Osteoblast (primary cell): Measurements from ENCODE around the gene MPRIP. TPM values are rescaled to one million over a fixed set of nuclear protein-coding genes. Genes with fewer than 3 reads are reported as not detected.

Experiments used
- DNase-seq: peaks from one replicate; pipeline ENCODE4 v3.0.0; 2011; ENCODE audit warnings: low spot score, mixed read lengths; ENCODE audit not compliant: insufficient read length; ENCODE audit errors: missing footprints
- H2AFZ ChIP-seq: 2 replicates; pipeline ENCODE4 v1.6.0; 2011; ENCODE audit warnings: mild to moderate bottlenecking, low read length
- H3K27ac ChIP-seq: 2 replicates; pipeline ENCODE4 v1.5.1; 2011; ENCODE audit warnings: mild to moderate bottlenecking, low read depth, low read length, moderate library complexity
- H3K27me3 ChIP-seq: 2 replicates; pipeline ENCODE4 v1.6.0; 2012; ENCODE audit warnings: mild to moderate bottlenecking, control low read depth, inconsistent platforms, low read length, moderate library complexity; ENCODE audit not compliant: insufficient read depth
- H3K36me3 ChIP-seq: 2 replicates; pipeline ENCODE4 v1.5.1; 2011; ENCODE audit warnings: mild to moderate bottlenecking, low read length, control low read depth, moderate library complexity; ENCODE audit not compliant: insufficient read depth
- H3K4me1 ChIP-seq: 2 replicates; pipeline ENCODE4 v1.5.1; 2011; ENCODE audit warnings: mild to moderate bottlenecking, low read length, control low read depth, moderate library complexity; ENCODE audit not compliant: insufficient read depth
- H3K4me2 ChIP-seq: 2 replicates; pipeline ENCODE4 v1.6.0; 2011; ENCODE audit warnings: mild to moderate bottlenecking, low read length; ENCODE audit not compliant: insufficient read depth
- H3K4me3 ChIP-seq: fragments of 200-600 bp; sonication (generic); 3 replicates; pipeline ENCODE4 v1.5.1; 2012; ENCODE audit warnings: mild to moderate bottlenecking, low read length, inconsistent platforms; ENCODE audit not compliant: insufficient read depth
- H3K79me2 ChIP-seq: 2 replicates; pipeline ENCODE4 v1.6.0; 2012; ENCODE audit warnings: mild to moderate bottlenecking, low read length, control low read depth, inconsistent platforms; ENCODE audit not compliant: insufficient read depth
- H3K9me3 ChIP-seq: 2 replicates; pipeline ENCODE4 v1.5.1; 2011; ENCODE audit warnings: low read depth, low read length, control low read depth
- H4K20me1 ChIP-seq: 2 replicates; pipeline ENCODE4 v1.6.0; 2012; ENCODE audit warnings: mild to moderate bottlenecking, low read length, control low read depth; ENCODE audit not compliant: insufficient read depth
- total RNA-seq: library from RNA; depleted of rRNA; stranded (reverse); fragments of >200 nt; gene quantifications from 2 replicates; pipeline ENCODE4 v1.2.3, GENCODE V29; 2012
- TF ChIP-seq, protein P1 (sequence below): IDR thresholded peaks from 2 replicates; pipeline ENCODE4 v1.5.1; 2011; ENCODE audit warnings: mild to moderate bottlenecking, low read depth, low read length, moderate library complexity; ENCODE audit errors: extremely low read depth

MPRIP gene
- total RNA-seq, 1 donor = 149 TPM

DNA sequence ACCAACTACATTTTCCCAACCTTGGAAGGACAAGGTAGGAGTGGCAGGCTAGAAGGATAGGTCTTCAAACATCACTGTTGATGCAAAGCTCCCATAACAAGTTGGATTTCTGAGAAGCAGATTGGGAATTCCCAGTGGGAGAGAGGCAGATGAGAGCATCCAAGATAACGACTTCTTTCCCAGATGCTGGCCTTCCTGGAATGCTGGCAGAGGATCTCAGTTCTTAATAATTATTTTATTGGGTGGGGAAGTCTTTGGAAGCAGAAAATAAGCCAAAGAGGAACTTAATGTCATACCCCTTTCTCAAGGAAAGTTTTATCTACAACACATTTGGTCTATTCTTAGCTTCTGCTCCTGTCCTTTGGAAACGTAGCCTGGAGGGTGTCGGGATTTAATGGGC lies 64.5 kb downstream of the MPRIP start:
- DNase-seq = no peak
- H3K4me1 ChIP-seq = peaks cover 21% of the 10 kb centered on the region
- H3K27me3 ChIP-seq = no peaks in the 10 kb centered on the region
- peaks cover 97% of the 10 kb centered on the region for H4K20me1 ChIP-seq
- no peak overlapping the region for H3K4me2 ChIP-seq
- H3K36me3 ChIP-seq = peaks cover 30% of the 10 kb centered on the region
- no peak overlapping the region for H2AFZ ChIP-seq
- no peak overlapping the region for H3K4me3 ChIP-seq
- H3K79me2 ChIP-seq = peaks cover 98% of the 10 kb centered on the region
- no peaks in the 10 kb centered on the region for H3K9me3 ChIP-seq
- TF ChIP-seq, protein P1, sequence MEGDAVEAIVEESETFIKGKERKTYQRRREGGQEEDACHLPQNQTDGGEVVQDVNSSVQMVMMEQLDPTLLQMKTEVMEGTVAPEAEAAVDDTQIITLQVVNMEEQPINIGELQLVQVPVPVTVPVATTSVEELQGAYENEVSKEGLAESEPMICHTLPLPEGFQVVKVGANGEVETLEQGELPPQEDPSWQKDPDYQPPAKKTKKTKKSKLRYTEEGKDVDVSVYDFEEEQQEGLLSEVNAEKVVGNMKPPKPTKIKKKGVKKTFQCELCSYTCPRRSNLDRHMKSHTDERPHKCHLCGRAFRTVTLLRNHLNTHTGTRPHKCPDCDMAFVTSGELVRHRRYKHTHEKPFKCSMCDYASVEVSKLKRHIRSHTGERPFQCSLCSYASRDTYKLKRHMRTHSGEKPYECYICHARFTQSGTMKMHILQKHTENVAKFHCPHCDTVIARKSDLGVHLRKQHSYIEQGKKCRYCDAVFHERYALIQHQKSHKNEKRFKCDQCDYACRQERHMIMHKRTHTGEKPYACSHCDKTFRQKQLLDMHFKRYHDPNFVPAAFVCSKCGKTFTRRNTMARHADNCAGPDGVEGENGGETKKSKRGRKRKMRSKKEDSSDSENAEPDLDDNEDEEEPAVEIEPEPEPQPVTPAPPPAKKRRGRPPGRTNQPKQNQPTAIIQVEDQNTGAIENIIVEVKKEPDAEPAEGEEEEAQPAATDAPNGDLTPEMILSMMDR = no peak
- H3K27ac ChIP-seq = peak overlapping the region; percentile 31

DNA sequence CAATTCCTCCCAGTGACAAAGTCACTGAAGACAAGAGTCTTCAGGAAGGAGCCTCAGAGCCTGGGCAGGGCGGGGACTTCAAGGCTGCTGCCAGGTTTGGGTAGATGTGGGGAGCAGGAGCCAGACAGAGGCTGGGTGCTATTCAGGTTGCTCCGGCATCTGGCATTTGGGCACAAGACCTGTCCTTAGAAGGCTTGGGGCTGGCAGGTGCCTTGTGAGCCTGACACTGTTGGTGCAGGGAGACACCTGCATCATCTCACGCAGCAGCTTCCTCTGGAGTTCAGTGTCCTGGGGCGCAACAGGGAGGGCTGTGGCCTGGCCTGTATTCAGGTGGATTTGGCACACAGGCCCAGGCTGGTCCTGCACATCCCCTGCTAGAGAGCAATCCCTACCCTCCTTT lies 65.0 kb downstream of the MPRIP start:
- Histone ChIP-seq H4K20me1 (peaks cover 99% of the 10 kb centered on the region), H3K79me2 (peaks cover 99% of the 10 kb centered on the region), H3K4me3 (no peak overlapping the region), H3K9me3 (no peaks in the 10 kb centered on the region), H3K27me3 (no peaks in the 10 kb centered on the region), H3K4me2 (no peak overlapping the region), H3K36me3 (peaks cover 27% of the 10 kb centered on the region), H2AFZ (no peak overlapping the region), H3K27ac (peak overlapping the region; percentile 31), H3K4me1 (peaks cover 21% of the 10 kb centered on the region)
- TF ChIP-seq, protein P1 = no peak
- no peak for DNase-seq

DNA sequence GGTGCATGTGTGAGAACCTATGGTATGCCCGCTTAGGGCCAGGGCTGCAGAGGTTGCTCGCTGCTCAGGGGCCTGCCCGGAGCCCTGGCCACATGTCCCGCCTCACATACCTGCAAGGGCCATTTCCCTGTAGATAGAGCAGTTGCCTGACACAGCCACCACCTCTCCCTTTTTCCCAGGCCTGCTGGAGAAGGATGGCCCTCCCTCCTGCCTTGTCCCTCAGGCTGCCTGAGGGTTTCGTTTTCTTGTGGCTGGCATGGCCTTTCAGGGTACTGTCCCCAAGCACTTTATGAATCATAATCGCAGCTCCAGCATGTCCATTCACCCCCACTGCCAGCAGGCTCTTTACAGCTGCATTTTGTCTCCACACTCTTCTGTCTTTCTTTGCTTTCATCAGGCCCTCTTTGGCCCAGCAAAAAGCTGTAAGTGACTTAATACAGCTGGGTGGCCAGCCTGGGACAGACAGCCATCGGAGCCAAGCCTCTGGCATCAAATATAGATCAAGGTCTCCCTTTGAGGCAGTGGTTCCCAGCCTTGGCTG lies 65.7 kb downstream of the MPRIP start:
- Histone ChIP-seq H2AFZ (no peak overlapping the region), H3K79me2 (peaks cover 99% of the 10 kb centered on the region), H3K27ac (peak overlapping the region; percentile 32), H3K4me3 (no peak overlapping the region), H3K4me2 (no peak overlapping the region), H3K36me3 (peaks cover 21% of the 10 kb centered on the region), H3K4me1 (peaks cover 21% of the 10 kb centered on the region), H3K27me3 (no peaks in the 10 kb centered on the region), H3K9me3 (no peaks in the 10 kb centered on the region), H4K20me1 (peaks cover 99% of the 10 kb centered on the region)
- peak; percentile 82 for DNase-seq
- TF ChIP-seq, protein P1 = no peak

DNA sequence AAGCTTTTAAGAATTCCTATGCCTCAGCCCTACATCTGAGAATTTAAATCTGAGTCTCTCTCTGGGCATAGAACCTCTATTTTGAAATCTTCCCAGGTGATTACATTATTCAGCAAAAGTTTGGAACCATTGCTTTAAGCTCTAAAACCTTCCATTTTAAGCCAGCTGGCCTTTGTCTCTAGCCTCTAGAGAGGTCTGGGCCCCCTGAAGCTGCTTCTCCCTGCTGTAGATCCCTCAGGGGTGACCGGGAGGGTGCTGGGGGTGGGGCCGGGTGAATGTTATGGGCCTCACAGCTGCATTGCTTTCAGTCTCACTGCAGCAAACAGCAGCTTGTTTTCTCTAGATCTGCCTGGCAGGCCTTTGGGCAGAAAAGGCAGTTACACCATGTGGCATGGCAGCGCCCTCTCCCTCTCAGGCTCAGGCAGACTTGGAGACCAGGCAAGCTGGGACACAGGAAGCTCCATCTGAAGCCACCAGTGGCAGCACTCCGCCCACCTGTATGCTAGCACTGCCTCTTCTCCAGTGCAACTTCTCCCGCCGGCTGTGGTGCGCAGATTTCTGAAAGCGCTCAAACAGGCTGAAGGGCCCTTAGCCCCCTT lies 66.3 kb downstream of the MPRIP start:
- TF ChIP-seq, protein P1 = no peak
- H2AFZ ChIP-seq = no peak overlapping the region
- H3K79me2 ChIP-seq = peaks cover 99% of the 10 kb centered on the region
- H3K4me3 ChIP-seq = no peak overlapping the region
- no peaks in the 10 kb centered on the region for H3K27me3 ChIP-seq
- no peak overlapping the region for H3K4me2 ChIP-seq
- H4K20me1 ChIP-seq = peaks cover 99% of the 10 kb centered on the region
- H3K36me3 ChIP-seq = peaks cover 19% of the 10 kb centered on the region
- H3K27ac ChIP-seq = peak overlapping the region; percentile 32
- peak; percentile 63 for DNase-seq
- peaks cover 21% of the 10 kb centered on the region for H3K4me1 ChIP-seq
- no peaks in the 10 kb centered on the region for H3K9me3 ChIP-seq
